ENCODE measurements around the gene C8A.

DNA sequence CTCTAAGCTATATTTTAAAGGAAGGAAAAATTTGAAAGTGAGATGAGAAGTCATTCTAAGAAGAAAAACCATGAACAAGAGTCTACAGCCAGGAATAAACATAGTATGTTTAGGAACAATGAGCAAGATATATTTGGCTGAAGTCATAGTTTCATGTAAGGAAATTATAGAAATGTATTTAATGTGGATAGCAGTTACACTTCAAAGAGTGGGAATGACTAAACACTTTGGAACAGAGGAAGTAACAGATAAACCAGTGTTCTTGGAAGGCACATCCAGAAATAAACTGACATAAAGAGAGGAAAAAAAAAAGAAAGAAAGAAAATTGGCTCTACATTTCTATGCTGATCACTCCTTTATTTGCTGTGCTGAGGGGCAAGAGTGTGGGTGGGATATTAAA, 18.0 kb downstream of the C8A start:
- TF ChIP-seq TAF1 (IDR thresholded peaks at IDR 0.05; ENCODE audit: low read depth, low read length) (no peak), MAFK (IDR thresholded peaks at IDR 0.05; ENCODE audit: low read depth, low read length) (no peak), PHF8 (conservative IDR thresholded peaks at IDR 0.05; ENCODE audit: low read depth, low read length) (no peak), POLR2A (IDR thresholded peaks at IDR 0.05; ENCODE audit: control extremely low read depth in 1 of 2, low read depth in 2 of 2, low read length in 2 of 2) (no peak), ZNF274 (IDR thresholded peaks at IDR 0.05; ENCODE audit: borderline replicate concordance, extremely low read depth, low read length) (no peak), EZH2 (IDR thresholded peaks at IDR 0.05; ENCODE audit: low read depth, low read length, severe bottlenecking) (no peak), CTCF (IDR thresholded peaks at IDR 0.05; ENCODE audit: control extremely low read depth in 1 of 3, insufficient read depth in 1 of 3, low read depth in 1 of 3, low read length in 3 of 3) (no peak), JUN (IDR thresholded peaks at IDR 0.05; ENCODE audit: low read depth, low read length) (no peak), CHD7 (IDR thresholded peaks at IDR 0.05; ENCODE audit: insufficient replicate concordance, low read length) (no peak), GABPA (IDR thresholded peaks at IDR 0.05; ENCODE audit: borderline replicate concordance, insufficient read depth, low read length) (no peak), RAD21 (IDR thresholded peaks at IDR 0.05 in 1 of 2, conservative IDR thresholded peaks at IDR 0.05 in 1 of 2; ENCODE audit: low read depth in 2 of 2, low read length in 2 of 2) (no peak)

All from H1 (cell line).